Endothelial cell of umbilical vein (primary cell): Measurements from ENCODE around the gene ETV7.

Experiments used
- POLR2AphosphoS5 ChIP-seq: IDR thresholded peaks from 2 replicates; pipeline ENCODE4 v1.6.1; 2012; ENCODE audit warnings: low read depth, mild to moderate bottlenecking, control low read depth, low read length, moderate library complexity; ENCODE audit not compliant: insufficient read depth
- TF ChIP-seq, protein P1 (sequence below), 2 donors: IDR thresholded peaks; 1 replicate in 1 of 2; 2 replicates in 1 of 2; pipeline ENCODE4 v1.5.1; 2011; ENCODE audit warnings: low read length in 2 of 2, mild to moderate bottlenecking in 2 of 2, moderate library complexity in 2 of 2, control low read depth in 1 of 2, inconsistent platforms in 1 of 2, low read depth in 1 of 2; ENCODE audit not compliant: insufficient read depth in 1 of 2; ENCODE audit errors: extremely low read depth in 1 of 2

DNA sequence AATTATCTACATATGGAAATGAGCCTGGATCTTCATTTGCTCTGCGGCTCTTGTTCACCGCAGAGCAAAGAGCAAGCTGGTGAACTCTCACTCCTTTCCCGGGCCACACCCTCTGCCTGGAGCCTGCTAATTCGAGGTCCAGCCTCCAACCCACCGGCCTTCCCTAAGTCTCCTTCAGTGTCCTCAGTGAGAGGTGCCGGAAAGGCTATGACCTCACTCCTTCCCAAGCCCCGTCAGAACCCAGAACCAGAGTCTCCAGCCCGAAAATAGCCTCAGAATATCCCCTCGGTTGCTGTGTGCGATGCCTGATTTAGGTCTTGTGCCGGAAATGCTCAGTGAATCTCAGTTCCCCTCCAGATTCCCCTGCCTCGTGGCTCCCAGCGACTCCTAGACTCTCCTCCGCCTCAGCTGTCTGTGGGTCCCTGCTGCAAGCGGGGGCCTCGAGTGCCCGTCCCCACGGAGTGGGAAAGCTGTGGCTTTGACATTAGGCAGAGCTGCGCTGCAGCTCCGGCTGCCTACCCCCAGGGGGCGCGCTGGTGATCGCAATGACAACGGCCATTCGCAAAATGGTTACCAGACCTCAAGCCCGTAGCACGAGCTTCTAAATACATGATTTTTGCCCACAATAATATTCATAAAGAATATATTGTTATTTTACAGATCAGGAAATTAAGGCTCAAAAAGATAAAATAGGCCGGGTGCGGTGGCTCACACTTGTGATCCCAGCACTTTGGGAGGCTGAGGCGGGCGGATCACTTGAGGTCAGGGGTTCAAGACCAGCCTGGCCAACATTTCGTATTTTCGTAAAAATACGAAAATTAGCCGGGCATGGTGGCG is 46.6 kb downstream of the ETV7 start:
- TF ChIP-seq, protein P1, sequence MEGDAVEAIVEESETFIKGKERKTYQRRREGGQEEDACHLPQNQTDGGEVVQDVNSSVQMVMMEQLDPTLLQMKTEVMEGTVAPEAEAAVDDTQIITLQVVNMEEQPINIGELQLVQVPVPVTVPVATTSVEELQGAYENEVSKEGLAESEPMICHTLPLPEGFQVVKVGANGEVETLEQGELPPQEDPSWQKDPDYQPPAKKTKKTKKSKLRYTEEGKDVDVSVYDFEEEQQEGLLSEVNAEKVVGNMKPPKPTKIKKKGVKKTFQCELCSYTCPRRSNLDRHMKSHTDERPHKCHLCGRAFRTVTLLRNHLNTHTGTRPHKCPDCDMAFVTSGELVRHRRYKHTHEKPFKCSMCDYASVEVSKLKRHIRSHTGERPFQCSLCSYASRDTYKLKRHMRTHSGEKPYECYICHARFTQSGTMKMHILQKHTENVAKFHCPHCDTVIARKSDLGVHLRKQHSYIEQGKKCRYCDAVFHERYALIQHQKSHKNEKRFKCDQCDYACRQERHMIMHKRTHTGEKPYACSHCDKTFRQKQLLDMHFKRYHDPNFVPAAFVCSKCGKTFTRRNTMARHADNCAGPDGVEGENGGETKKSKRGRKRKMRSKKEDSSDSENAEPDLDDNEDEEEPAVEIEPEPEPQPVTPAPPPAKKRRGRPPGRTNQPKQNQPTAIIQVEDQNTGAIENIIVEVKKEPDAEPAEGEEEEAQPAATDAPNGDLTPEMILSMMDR (IDR thresholded peaks at IDR 0.05; ENCODE audit: extremely low read depth in 1 of 2, insufficient read depth in 1 of 2, low read depth in 1 of 2, low read length in 2 of 2) = peak; percentile 98 to 99
- TF ChIP-seq POLR2AphosphoS5 = no peak
